Osteoblast (primary cell): ENCODE data around the gene TACR1. TPM values are rescaled to one million over a fixed set of nuclear protein-coding genes. Genes with fewer than 3 reads are reported as not detected.

Experiments used
- DNase-seq: peaks from one replicate; pipeline ENCODE4 v3.0.0; 2011; ENCODE audit warnings: low spot score, mixed read lengths; ENCODE audit not compliant: insufficient read length; ENCODE audit errors: missing footprints
- H2AFZ ChIP-seq: 2 replicates; pipeline ENCODE4 v1.6.0; 2011; ENCODE audit warnings: mild to moderate bottlenecking, low read length
- H3K27ac ChIP-seq: 2 replicates; pipeline ENCODE4 v1.5.1; 2011; ENCODE audit warnings: mild to moderate bottlenecking, low read depth, low read length, moderate library complexity
- H3K27me3 ChIP-seq: 2 replicates; pipeline ENCODE4 v1.6.0; 2012; ENCODE audit warnings: mild to moderate bottlenecking, control low read depth, inconsistent platforms, low read length, moderate library complexity; ENCODE audit not compliant: insufficient read depth
- H3K36me3 ChIP-seq: 2 replicates; pipeline ENCODE4 v1.5.1; 2011; ENCODE audit warnings: mild to moderate bottlenecking, low read length, control low read depth, moderate library complexity; ENCODE audit not compliant: insufficient read depth
- H3K4me1 ChIP-seq: 2 replicates; pipeline ENCODE4 v1.5.1; 2011; ENCODE audit warnings: mild to moderate bottlenecking, low read length, control low read depth, moderate library complexity; ENCODE audit not compliant: insufficient read depth
- H3K4me2 ChIP-seq: 2 replicates; pipeline ENCODE4 v1.6.0; 2011; ENCODE audit warnings: mild to moderate bottlenecking, low read length; ENCODE audit not compliant: insufficient read depth
- H3K4me3 ChIP-seq: fragments of 200-600 bp; sonication (generic); 3 replicates; pipeline ENCODE4 v1.5.1; 2012; ENCODE audit warnings: mild to moderate bottlenecking, low read length, inconsistent platforms; ENCODE audit not compliant: insufficient read depth
- H3K79me2 ChIP-seq: 2 replicates; pipeline ENCODE4 v1.6.0; 2012; ENCODE audit warnings: mild to moderate bottlenecking, low read length, control low read depth, inconsistent platforms; ENCODE audit not compliant: insufficient read depth
- H3K9me3 ChIP-seq: 2 replicates; pipeline ENCODE4 v1.5.1; 2011; ENCODE audit warnings: low read depth, low read length, control low read depth
- H4K20me1 ChIP-seq: 2 replicates; pipeline ENCODE4 v1.6.0; 2012; ENCODE audit warnings: mild to moderate bottlenecking, low read length, control low read depth; ENCODE audit not compliant: insufficient read depth
- CTCF ChIP-seq: IDR thresholded peaks from 2 replicates; pipeline ENCODE4 v1.5.1; 2011; ENCODE audit warnings: mild to moderate bottlenecking, low read depth, low read length, moderate library complexity; ENCODE audit errors: extremely low read depth
- total RNA-seq: library from RNA; depleted of rRNA; stranded (reverse); fragments of >200 nt; gene quantifications from 2 replicates; pipeline ENCODE4 v1.2.3, GENCODE V29; 2012

Gene TACR1
- total RNA-seq, 1 donor: under 0.01 TPM

GRCh38 chr2:75079575-75079974 is 119.7 kb downstream of the TACR1 start:
- Histone ChIP-seq H2AFZ (no peak overlapping the region), H3K4me2 (no peak overlapping the region), H3K9me3 (no peaks in the 10 kb centered on the region), H3K4me3 (no peak overlapping the region), H3K79me2 (no peaks in the 10 kb centered on the region), H4K20me1 (no peaks in the 10 kb centered on the region), H3K27me3 (no peaks in the 10 kb centered on the region), H3K4me1 (no peaks in the 10 kb centered on the region), H3K36me3 (no peaks in the 10 kb centered on the region), H3K27ac (no peak overlapping the region)
- no peak for TF ChIP-seq CTCF
- DNase-seq: no peak

GRCh38 chr2:75077909-75078308 is 121.4 kb downstream of the TACR1 start:
- H3K27ac ChIP-seq: no peak overlapping the region
- H3K27me3 ChIP-seq: no peaks in the 10 kb centered on the region

GRCh38 chr2:75076088-75076487 is 123.2 kb downstream of the TACR1 start:
- no peak for DNase-seq
- Histone ChIP-seq H3K36me3 (no peaks in the 10 kb centered on the region), H3K27ac (no peak overlapping the region), H3K4me2 (no peak overlapping the region), H2AFZ (no peak overlapping the region), H3K9me3 (no peaks in the 10 kb centered on the region), H4K20me1 (no peaks in the 10 kb centered on the region), H3K4me1 (no peaks in the 10 kb centered on the region), H3K4me3 (no peak overlapping the region), H3K27me3 (peaks cover 4% of the 10 kb centered on the region), H3K79me2 (no peaks in the 10 kb centered on the region)
- no peak for TF ChIP-seq CTCF

More at GRCh38 chr2:75077909-75078308, 121.4 kb downstream of the TACR1 start:
- no peak for TF ChIP-seq CTCF
- Histone ChIP-seq H3K4me3 (no peak overlapping the region), H3K4me1 (no peaks in the 10 kb centered on the region), H4K20me1 (no peaks in the 10 kb centered on the region), H3K79me2 (no peaks in the 10 kb centered on the region), H3K9me3 (no peaks in the 10 kb centered on the region), H2AFZ (no peak overlapping the region), H3K4me2 (no peak overlapping the region), H3K36me3 (no peaks in the 10 kb centered on the region)
- no peak for DNase-seq

GRCh38 chr2:75074708-75075107 is 124.6 kb downstream of the TACR1 start:
- Histone ChIP-seq H3K9me3 (no peaks in the 10 kb centered on the region), H3K27ac (no peak overlapping the region), H2AFZ (no peak overlapping the region), H3K79me2 (no peaks in the 10 kb centered on the region), H3K4me3 (no peak overlapping the region), H3K27me3 (peaks cover 4% of the 10 kb centered on the region), H4K20me1 (no peaks in the 10 kb centered on the region), H3K4me2 (no peak overlapping the region), H3K4me1 (no peaks in the 10 kb centered on the region), H3K36me3 (no peaks in the 10 kb centered on the region)
- no peak for TF ChIP-seq CTCF
- no peak for DNase-seq
